GM12801 (cell line): Measurements from ENCODE around the gene TYRP1.

ENCODE experiments used
- CTCF ChIP-seq: IDR thresholded peaks from one replicate; pipeline ENCODE4 v1.5.1; 2011; ENCODE audit warnings: control low read depth; ENCODE audit not compliant: insufficient read length; ENCODE audit errors: extremely low read depth

Gene TYRP1

GRCh38 chr9:12718482-12719026, 25.4 kb downstream of the TYRP1 start:
- TF ChIP-seq CTCF, result no peak

- no peak for TF ChIP-seq CTCF
Observed at GRCh38 chr9:12719431-12719830, 26.2 kb downstream of the TYRP1 start.

- TF ChIP-seq CTCF, result no peak
Observed at GRCh38 chr9:12720551-12720950, 27.4 kb downstream of the TYRP1 start.

- no peak for TF ChIP-seq CTCF
Observed at GRCh38 chr9:12722131-12722530, 28.9 kb downstream of the TYRP1 start.

- no peak for TF ChIP-seq CTCF
Observed at GRCh38 chr9:12723409-12724028, 30.3 kb downstream of the TYRP1 start.

GRCh38 chr9:12726795-12727194, 33.6 kb downstream of the TYRP1 start:
- TF ChIP-seq CTCF, result no peak

- no peak for TF ChIP-seq CTCF
Observed at GRCh38 chr9:12730198-12730597, 37.0 kb downstream of the TYRP1 start.

- TF ChIP-seq CTCF, result no peak
Observed at GRCh38 chr9:12730927-12731326, 37.7 kb downstream of the TYRP1 start.
